Esophagus muscularis mucosa (tissue), 3 donors: Measurements from ENCODE around the gene C3orf70.

ENCODE experiments used
- POLR2AphosphoS5 ChIP-seq, 2 donors: sonication (generic); formaldehyde crosslinking; IDR thresholded peaks; one replicate each; pipeline ENCODE4 v1.6.1; 2017; ENCODE audit warnings: antibody characterized with exemption in 2 of 2
- TF ChIP-seq, protein P1 (sequence below), 3 experiments: fragments of 200-600 bp in 2 of 3; fragments of 450-650 bp in 1 of 3; sonication (generic) in 2 of 3; IDR thresholded peaks; one replicate each; pipeline ENCODE4 v1.5.1; 2017 to 2019; ENCODE audit warnings: antibody characterized with exemption in 3 of 3, mild to moderate bottlenecking in 2 of 3, moderate library complexity in 1 of 3

DNA sequence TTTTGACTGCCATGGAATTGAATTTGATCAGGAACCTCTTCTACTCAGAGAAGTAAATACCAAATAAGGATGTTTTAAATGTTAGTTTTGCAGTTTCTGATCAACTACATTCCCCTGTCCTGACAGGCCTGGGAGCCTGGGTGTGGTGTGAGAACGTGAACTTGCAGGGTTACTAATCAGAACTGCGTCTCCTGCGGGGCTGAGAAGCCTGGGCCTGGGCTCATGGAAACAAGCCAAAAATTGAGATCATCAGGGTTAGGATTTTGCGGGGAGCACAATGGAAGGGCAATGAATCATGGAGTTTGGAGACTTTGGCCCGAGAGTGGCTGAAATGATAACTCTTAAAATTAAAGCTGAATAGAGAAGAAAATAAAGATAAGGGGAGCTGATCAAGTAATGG, 47.8 kb upstream of the C3orf70 start:
- TF ChIP-seq, protein P1, sequence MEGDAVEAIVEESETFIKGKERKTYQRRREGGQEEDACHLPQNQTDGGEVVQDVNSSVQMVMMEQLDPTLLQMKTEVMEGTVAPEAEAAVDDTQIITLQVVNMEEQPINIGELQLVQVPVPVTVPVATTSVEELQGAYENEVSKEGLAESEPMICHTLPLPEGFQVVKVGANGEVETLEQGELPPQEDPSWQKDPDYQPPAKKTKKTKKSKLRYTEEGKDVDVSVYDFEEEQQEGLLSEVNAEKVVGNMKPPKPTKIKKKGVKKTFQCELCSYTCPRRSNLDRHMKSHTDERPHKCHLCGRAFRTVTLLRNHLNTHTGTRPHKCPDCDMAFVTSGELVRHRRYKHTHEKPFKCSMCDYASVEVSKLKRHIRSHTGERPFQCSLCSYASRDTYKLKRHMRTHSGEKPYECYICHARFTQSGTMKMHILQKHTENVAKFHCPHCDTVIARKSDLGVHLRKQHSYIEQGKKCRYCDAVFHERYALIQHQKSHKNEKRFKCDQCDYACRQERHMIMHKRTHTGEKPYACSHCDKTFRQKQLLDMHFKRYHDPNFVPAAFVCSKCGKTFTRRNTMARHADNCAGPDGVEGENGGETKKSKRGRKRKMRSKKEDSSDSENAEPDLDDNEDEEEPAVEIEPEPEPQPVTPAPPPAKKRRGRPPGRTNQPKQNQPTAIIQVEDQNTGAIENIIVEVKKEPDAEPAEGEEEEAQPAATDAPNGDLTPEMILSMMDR (IDR thresholded peaks at IDR 0.05) = no peak
- no peak for TF ChIP-seq POLR2AphosphoS5 (IDR thresholded peaks at IDR 0.05)
